ENCODE results near the gene HOTAIR. TPM values are rescaled to one million over a fixed set of nuclear protein-coding genes. Genes with fewer than 3 reads are reported as not detected.

HOTAIR gene
- total RNA-seq, 1 donor from 2014 or later: not detected

DNA sequence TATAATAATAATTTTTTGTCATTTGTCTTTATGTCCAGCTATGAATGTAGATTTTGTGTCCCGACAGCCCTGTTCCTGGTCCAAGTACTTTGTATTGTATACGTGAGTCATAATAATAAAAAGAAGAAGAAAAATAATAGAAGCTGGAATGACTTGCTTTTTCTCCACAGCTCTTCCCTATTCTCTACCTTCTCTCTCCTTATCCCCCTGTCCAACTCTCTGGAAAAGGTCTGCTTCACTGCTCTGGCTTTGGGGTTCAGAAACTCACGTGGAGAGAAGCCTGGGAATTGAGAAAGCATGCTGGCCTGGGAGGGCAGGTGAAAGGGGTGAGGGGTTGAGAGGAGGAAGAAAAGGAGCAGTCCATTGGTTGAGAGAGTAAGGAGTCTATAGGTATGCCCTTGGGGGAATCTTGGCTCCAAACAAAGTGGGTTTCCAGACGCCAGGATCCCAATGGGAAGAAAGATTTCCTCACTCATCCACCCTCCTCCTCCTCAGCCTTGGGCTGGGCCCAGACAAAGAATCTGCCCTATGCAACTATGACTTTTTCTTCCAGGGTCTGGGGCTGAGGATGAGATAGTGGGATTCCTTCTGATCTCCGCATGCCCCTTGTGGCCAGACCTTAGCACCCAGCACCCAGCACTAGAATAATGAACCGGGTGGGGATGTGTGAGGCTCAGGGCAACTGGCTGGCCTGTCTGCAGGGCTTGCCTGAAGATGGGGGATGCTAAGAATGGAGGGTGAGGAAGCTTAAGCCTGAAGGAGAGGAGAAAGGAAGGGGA, 38.1 kb upstream of the HOTAIR start:
- DNase-seq (ENCODE audit: low spot score in 2 of 2) (no peak), FAIRE-seq (no peak)

DNA sequence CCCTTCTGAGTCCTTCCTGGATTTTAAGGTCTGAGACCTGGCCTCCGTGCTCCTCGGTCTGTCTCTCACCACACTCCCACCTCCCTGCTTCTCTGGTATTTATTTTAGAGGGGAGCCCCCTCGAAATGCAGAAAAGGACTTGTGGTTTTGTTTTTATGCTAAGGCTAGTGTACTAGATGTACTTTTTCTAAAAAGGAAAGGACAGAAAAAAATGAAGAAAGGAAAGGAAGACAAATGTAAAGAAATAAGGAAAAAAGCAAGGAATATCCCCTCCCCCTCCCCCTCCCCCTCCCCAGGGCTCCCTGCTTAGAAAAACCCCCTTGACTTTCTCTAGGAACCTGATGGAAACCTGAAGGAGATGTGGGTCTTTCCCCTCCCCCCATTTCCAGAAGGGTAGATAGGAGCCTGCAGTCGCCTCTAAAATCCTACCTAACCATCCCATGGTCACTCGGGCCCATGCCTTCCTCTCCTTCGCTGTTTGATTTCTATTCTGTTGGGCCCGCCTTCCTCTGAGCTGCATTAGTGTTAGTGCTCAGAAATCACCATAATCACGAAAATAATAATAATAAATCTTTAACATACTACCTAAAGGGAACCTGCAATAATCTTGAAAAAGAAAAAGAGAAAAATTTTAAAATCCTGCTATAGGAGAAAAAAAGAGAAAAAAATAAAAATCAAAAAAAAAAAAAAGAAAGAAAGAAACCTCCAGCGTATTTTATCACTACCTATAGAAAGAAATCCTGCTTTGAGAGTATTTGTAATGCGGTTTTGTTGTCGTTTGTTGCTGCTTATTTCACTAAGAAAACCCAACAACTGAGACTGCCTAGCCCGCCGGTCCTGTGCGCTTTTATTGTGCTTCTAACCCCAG, 37.1 kb upstream of the HOTAIR start:
- DNase-seq (ENCODE audit: low spot score in 2 of 2): no peak
- FAIRE-seq: no peak

- DNase-seq (ENCODE audit: low spot score in 2 of 2): no peak
- FAIRE-seq: no peak
Measured at GRCh38 chr12:54010972-54011664, 36.4 kb upstream of the HOTAIR start.

GRCh38 chr12:54010053-54010971, 35.6 kb upstream of the HOTAIR start:
- FAIRE-seq (no peak), DNase-seq (ENCODE audit: low spot score in 2 of 2) (no peak)

- DNase-seq (ENCODE audit: low spot score in 2 of 2) (no peak), FAIRE-seq (no peak)
Measured at GRCh38 chr12:54009171-54010052, 34.7 kb upstream of the HOTAIR start.

DNA sequence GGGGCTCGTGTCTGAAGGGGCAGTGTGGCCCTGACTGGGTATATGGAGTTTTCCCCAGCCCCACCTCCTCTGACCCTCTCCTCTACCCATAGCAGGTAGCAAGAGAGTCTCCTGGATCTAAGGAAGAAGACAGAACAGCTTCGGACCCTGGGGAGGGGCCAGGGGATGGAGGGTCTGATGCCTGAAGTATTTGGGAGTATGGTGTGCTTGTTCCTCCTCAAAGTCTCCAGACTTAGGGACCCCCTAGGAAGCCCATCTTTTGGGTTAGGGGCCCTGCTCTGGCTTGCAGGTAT, 33.5 kb upstream of the HOTAIR start:
- DNase-seq (ENCODE audit: low spot score in 2 of 2) (no peak), FAIRE-seq (no peak)

GRCh38 chr12:54007538-54008259, 32.9 kb upstream of the HOTAIR start:
- no peak for DNase-seq (ENCODE audit: low spot score in 2 of 2)
- no peak for FAIRE-seq

DNA sequence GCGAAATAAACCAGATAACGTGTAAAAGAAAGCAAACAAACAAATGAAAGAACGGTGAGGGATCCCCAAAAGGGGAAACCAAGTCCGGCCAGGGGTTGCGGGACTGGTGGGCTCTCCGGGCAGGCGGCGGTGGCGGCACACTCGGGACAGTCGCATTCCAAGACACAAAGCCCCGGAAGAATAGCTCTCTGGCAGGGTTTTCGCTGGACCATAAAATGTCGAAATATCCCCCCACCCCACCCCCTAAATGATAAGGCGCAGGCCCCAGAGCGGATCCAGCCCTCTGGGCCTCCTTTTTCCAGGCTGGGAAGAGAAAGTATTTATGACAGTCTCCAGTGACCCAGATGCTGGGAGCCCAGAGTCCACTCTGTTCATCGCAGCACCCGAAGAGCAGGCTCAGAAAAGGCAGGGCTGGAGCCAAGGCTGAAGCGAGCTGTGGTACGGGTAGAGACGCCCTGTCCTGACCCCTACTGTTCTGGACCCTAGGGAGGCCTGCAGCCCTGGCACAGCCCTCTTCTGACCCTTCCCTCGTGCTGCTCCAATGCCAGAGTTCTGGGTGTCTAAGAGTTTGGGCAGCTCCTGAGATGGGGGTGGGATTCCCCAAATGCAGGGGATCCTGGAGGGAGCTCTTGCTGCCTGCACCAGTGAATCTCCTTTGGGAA, 31.9 kb upstream of the HOTAIR start:
- DNase-seq (ENCODE audit: low spot score in 2 of 2) (no peak), FAIRE-seq (no peak)

GRCh38 chr12:54005853-54006558, 31.3 kb upstream of the HOTAIR start:
- FAIRE-seq (no peak), DNase-seq (ENCODE audit: low spot score in 2 of 2) (peak; percentile 90 to 91)

- DNase-seq (ENCODE audit: low spot score in 2 of 2): no peak
- FAIRE-seq: no peak
Measured at GRCh38 chr12:54005531-54005852, 30.7 kb upstream of the HOTAIR start.

- FAIRE-seq (no peak), DNase-seq (ENCODE audit: low spot score in 2 of 2) (no peak)
Measured at GRCh38 chr12:54004841-54005530, 30.2 kb upstream of the HOTAIR start.

DNA sequence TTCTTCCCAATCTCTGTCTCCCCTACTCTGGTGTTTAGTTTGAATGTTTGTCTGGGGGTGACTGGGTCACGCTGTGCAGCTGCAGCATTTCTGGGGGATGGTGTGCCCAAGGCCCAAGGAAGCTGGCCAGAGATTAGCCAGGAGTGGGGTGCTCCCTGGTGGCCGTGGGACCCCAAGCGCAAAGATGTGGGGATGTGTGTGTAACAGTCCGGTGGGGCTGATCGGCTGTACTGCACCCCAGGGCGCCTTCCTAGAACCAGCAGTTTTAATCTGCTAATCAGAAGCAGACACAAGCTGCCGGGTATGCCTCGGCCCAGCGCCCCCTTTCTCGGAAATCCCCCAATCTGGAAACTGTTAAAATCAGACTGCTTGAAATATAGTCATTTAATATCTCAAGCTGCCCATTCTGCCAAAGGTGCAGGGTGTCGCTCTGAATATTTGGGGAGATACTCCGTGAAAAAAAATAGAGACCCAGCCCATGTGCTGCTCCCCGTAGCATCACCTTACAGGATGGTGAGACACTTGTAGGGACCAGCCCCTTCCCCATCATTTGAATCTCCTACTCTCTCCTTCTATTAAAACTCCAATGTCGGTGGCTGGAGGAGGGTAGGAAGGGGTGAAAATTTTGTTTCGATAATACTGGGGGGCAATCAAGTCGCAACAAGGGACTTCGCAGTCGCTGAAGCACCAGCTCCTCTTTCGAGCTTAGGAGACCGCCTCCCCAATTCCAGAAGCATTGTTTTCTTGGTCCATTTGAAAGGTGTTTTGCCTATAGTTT, 29.5 kb upstream of the HOTAIR start:
- DNase-seq (ENCODE audit: low spot score in 2 of 2) (no peak), FAIRE-seq (no peak)

DNA sequence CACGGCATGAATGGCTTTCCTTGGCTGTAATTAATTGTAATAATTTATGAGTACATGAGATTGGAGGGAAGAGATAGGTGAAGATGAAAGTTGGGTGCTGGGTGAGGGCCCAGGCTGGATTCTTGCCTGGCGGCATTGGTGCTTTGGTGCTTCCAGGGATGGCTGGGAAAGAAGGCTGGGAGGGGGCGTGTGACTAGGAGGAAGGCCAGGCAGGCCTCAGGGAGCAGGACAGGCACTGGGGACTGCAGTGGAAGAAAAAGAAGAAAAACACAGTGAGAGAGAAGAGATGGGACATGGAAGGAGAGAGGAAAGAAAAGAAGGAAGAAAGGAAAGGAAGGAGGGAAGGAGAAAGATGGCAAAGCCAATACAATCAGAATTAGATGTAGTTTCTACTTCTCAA, 28.9 kb upstream of the HOTAIR start:
- DNase-seq (ENCODE audit: low spot score in 2 of 2): no peak
- FAIRE-seq: no peak

DNA sequence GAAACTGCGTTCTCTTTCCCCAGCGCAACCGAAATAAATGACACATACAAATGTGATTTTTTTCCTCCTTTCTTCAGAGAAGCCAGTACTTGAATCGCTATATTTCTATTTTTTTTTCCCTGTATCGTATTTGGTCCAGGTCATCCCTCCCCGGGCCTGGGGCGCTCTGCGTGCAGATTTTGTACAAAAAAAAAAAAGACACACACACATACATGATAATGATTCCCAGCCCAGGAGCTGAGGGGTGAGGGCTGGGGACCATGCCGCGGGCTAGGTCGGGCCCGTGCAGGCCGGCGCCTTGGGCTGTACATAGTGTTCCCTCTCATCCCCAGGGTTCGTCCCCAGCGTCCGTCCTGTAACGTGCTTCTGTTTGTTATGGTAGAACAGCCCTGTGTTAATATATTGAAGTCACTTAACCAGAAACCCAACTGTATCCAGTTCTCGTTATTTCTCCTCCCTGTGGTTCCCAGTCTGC, 28.2 kb upstream of the HOTAIR start:
- no peak for FAIRE-seq
- DNase-seq (ENCODE audit: low spot score in 2 of 2): no peak

DNA sequence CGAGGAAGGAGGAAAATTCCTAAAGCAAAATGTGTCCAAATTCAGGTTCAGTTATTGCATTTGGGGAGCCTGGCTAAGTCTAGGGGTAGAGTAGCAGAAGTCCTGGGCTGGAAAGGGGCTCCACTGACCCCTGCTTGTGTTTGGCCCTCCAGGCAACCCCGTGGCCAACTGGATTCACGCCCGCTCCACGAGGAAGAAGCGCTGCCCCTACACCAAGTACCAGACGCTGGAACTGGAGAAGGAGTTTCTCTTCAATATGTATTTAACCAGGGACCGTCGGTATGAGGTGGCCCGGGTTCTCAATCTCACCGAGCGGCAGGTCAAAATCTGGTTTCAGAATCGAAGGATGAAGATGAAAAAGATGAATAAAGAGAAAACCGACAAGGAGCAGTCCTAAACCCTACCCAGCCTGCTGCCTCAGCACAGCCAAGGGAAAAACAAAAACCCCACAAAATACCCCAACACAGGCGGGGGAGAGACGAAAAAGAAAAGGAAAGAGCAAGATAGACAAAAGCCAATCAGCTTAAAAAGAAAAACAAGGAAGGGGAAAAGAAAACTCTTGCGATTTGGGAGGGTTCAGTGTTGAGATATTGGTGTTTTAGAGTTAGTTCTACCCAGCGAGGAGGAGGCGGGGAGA, 27.6 kb upstream of the HOTAIR start:
- DNase-seq (ENCODE audit: low spot score in 2 of 2) (no peak), FAIRE-seq (no peak)

Measured in frontal cortex (tissue), 4 donors.